H9 (cell line): Measurements from ENCODE around the gene DDX59. TPM values are rescaled to one million over a fixed set of nuclear protein-coding genes. Genes with fewer than 3 reads are reported as not detected.

Experiments used
- DNase-seq: peaks from one replicate; pipeline ENCODE4 v3.0.0-alpha.2; 2017
- H2AFZ ChIP-seq: one replicate; pipeline ENCODE4 v1.6.1; 2013; ENCODE audit warnings: mild to moderate bottlenecking, low read length, control low read depth, moderate library complexity
- H2AK5ac ChIP-seq: 2 replicates; pipeline ENCODE4 v1.6.1; 2013; ENCODE audit warnings: low read length, control low read depth, mixed read lengths; ENCODE audit not compliant: insufficient read length
- H2BK120ac ChIP-seq: one replicate; pipeline ENCODE4 v1.6.1; 2013; ENCODE audit warnings: low read depth, mild to moderate bottlenecking, low read length, control low read depth, inconsistent platforms; ENCODE audit not compliant: poor library complexity, severe bottlenecking
- H2BK12ac ChIP-seq: 2 replicates; pipeline ENCODE4 v1.6.1; 2013; ENCODE audit warnings: low read length, control low read depth, mixed read lengths, low read depth; ENCODE audit not compliant: insufficient read length
- H2BK15ac ChIP-seq: 2 replicates; pipeline ENCODE4 v1.6.1; 2013; ENCODE audit warnings: low read depth, low read length, control low read depth
- H2BK20ac ChIP-seq: one replicate; pipeline ENCODE4 v1.6.1; 2013; ENCODE audit warnings: low read depth, mild to moderate bottlenecking, low read length, control low read depth, inconsistent platforms; ENCODE audit not compliant: poor library complexity, severe bottlenecking
- H2BK5ac ChIP-seq: 2 replicates; pipeline ENCODE4 v1.6.1; 2013; ENCODE audit warnings: low read length, control low read depth, mixed read lengths; ENCODE audit not compliant: insufficient read length
- H3K14ac ChIP-seq: 2 replicates; pipeline ENCODE4 v1.6.1; 2013; ENCODE audit warnings: low read length, control low read depth; ENCODE audit not compliant: insufficient read depth
- H3K18ac ChIP-seq: 2 replicates; pipeline ENCODE4 v1.6.1; 2013; ENCODE audit warnings: low read depth, mild to moderate bottlenecking, mixed read lengths, low read length, control low read depth; ENCODE audit not compliant: insufficient read length
- H3K23ac ChIP-seq: 2 replicates; pipeline ENCODE4 v1.6.1; 2013; ENCODE audit warnings: low read length, control low read depth, mixed read lengths, low read depth; ENCODE audit not compliant: insufficient read length
- H3K23me2 ChIP-seq: 2 replicates; pipeline ENCODE4 v1.6.1; 2013; ENCODE audit warnings: low read depth, mild to moderate bottlenecking, mixed read lengths, low read length, control low read depth; ENCODE audit not compliant: insufficient read length, poor library complexity, severe bottlenecking
- H3K27ac ChIP-seq: 2 replicates; pipeline ENCODE4 v1.5.1; 2013; ENCODE audit warnings: low read length, control low read depth, mixed read lengths, low read depth; ENCODE audit not compliant: insufficient read length
- H3K27me3 ChIP-seq: 2 replicates; pipeline ENCODE4 v1.6.1; 2013; ENCODE audit warnings: low read length, control low read depth, inconsistent platforms; ENCODE audit not compliant: insufficient read depth
- H3K4ac ChIP-seq: 2 replicates; pipeline ENCODE4 v1.6.1; 2013; ENCODE audit warnings: low read depth, mild to moderate bottlenecking, control low read depth, inconsistent platforms, low read length, moderate library complexity
- H3K4me1 ChIP-seq: 2 replicates; pipeline ENCODE4 v1.6.1; 2013; ENCODE audit warnings: low read length, control low read depth, inconsistent platforms; ENCODE audit not compliant: insufficient read depth
- H3K4me2 ChIP-seq: 2 replicates; pipeline ENCODE4 v1.6.1; 2013; ENCODE audit warnings: low read length, control low read depth, mixed read lengths; ENCODE audit not compliant: insufficient read length, insufficient read depth
- H3K56ac ChIP-seq: 2 replicates; pipeline ENCODE4 v1.6.1; 2013; ENCODE audit warnings: low read depth, mild to moderate bottlenecking, mixed read lengths, low read length, control low read depth; ENCODE audit not compliant: insufficient read length
- H3K79me1 ChIP-seq: 2 replicates; pipeline ENCODE4 v1.6.1; 2013; ENCODE audit warnings: low read depth, mild to moderate bottlenecking, moderate library complexity, low read length, control low read depth, inconsistent platforms; ENCODE audit not compliant: insufficient read depth, poor library complexity, severe bottlenecking
- H3K79me2 ChIP-seq: 2 replicates; pipeline ENCODE4 v1.6.1; 2013; ENCODE audit warnings: low read length, control low read depth, inconsistent platforms; ENCODE audit not compliant: insufficient read depth
- H3K9ac ChIP-seq: 2 replicates; pipeline ENCODE4 v1.6.1; 2013; ENCODE audit warnings: low read length, control low read depth, mixed read lengths; ENCODE audit not compliant: insufficient read length; ENCODE audit errors: extremely low read depth
- H3K9me3 ChIP-seq: one replicate; pipeline ENCODE4 v1.6.1; 2013; ENCODE audit warnings: low read depth, low read length, inconsistent platforms; ENCODE audit not compliant: control insufficient read depth
- H3T11ph ChIP-seq: one replicate; pipeline ENCODE4 v1.6.1; 2013; ENCODE audit warnings: mild to moderate bottlenecking, low read length, control low read depth, inconsistent platforms
- H4K20me1 ChIP-seq: one replicate; pipeline ENCODE4 v1.6.1; 2013; ENCODE audit not compliant: control insufficient read depth, insufficient read length, insufficient read depth
- H4K5ac ChIP-seq: 2 replicates; pipeline ENCODE4 v1.6.1; 2013; ENCODE audit warnings: low read depth, mild to moderate bottlenecking, mixed read lengths, low read length, control low read depth; ENCODE audit not compliant: insufficient read length
- H4K8ac ChIP-seq: replicated peaks from 2 replicates; pipeline ENCODE4 v1.6.1; 2013; ENCODE audit warnings: low read length, control low read depth, mixed read lengths, low read depth; ENCODE audit not compliant: insufficient read length
- H4K91ac ChIP-seq: 2 replicates; pipeline ENCODE4 v1.6.1; 2013; ENCODE audit warnings: low read depth, mild to moderate bottlenecking, moderate library complexity, mixed read lengths, low read length, control low read depth; ENCODE audit not compliant: insufficient read length
- H3K27ac Mint-ChIP-seq, 3 experiments: 2 replicates in 2 of 3; 3 replicates in 1 of 3; pipeline ENCODE4 v1.8.0; 2020 to 2021; ENCODE audit warnings: mixed read lengths in 3 of 3, mild to moderate bottlenecking in 1 of 3, moderate library complexity in 1 of 3
- H3K27me3 Mint-ChIP-seq: 2 replicates; pipeline ENCODE4 v1.8.0; 2021; ENCODE audit warnings: low read depth, mild to moderate bottlenecking, moderate library complexity, mixed read lengths
- H3K36me3 Mint-ChIP-seq, 3 experiments: 2 replicates in 2 of 3; 3 replicates in 1 of 3; pipeline ENCODE4 v1.8.0; 2020 to 2021; ENCODE audit warnings: low read depth in 3 of 3, mixed read lengths in 3 of 3; ENCODE audit not compliant: insufficient read depth in 1 of 3
- H3K4me1 Mint-ChIP-seq, 2 experiments: 2 replicates each; pipeline ENCODE4 v1.8.0; 2020; ENCODE audit warnings: mixed read lengths in 2 of 2
- H3K4me3 Mint-ChIP-seq, 2 experiments: 2 replicates in 1 of 2; 3 replicates in 1 of 2; pipeline ENCODE4 v1.8.0; 2020 to 2021; ENCODE audit warnings: mild to moderate bottlenecking in 2 of 2, mixed read lengths in 2 of 2, moderate library complexity in 1 of 2
- H3K9me3 Mint-ChIP-seq, 2 experiments: 2 replicates in 1 of 2; 3 replicates in 1 of 2; pipeline ENCODE4 v1.8.0; 2020; ENCODE audit warnings: mild to moderate bottlenecking in 2 of 2, mixed read lengths in 2 of 2, moderate library complexity in 1 of 2
- CTCF ChIP-seq: fragments of 200-600 bp; sonication (generic); conservative IDR thresholded peaks from 3 replicates; pipeline ENCODE4 v1.8.0; 2021; ENCODE audit warnings: antibody characterized with exemption, mild to moderate bottlenecking
- WGBS: extraction: QIAGEN DNeasy Blood & Tissue Kit; methylation state at CpG from one replicate; pipeline ENCODE4 v1.1.7; 2013; ENCODE audit warnings: missing lambda C conversion rate, low lambda C conversion rate, mixed read lengths; ENCODE audit not compliant: insufficient read length; ENCODE audit errors: extremely low coverage; 5-methylcytosine and 5-hydroxymethylcytosine counted together
- total RNA-seq: library from RNA; stranded (reverse); gene quantifications from 2 replicates; pipeline ENCODE4 v1.2.1, GENCODE V29; 2021

The DDX59 gene
- total RNA-seq, 1 experiment from 2014 or later: 14.0 TPM

- H3K9ac ChIP-seq: no peak overlapping the region
- H3K4ac ChIP-seq: no peak overlapping the region
- Mint-ChIP-seq H3K27me3 (no peaks in the 10 kb centered on the region), H3K36me3 (peaks cover 12 to 50% (median 46%) of the 10 kb centered on the region in 3 experiments), H3K4me1 (peaks cover 28 to 38% of the 10 kb centered on the region in 2 experiments), H3K27ac (peak overlapping the region; percentile 45 to 95 (median 94); a peak in 6 of 7 replicates), H3K4me3 (0 out of 5 replicates have a peak overlapping the region, but pooled peaks of 1 of the 2 experiments have one; percentile 59), H3K9me3 (no peaks in the 10 kb centered on the region)
- H2AK5ac ChIP-seq: no peak overlapping the region
- H3K4me2 ChIP-seq: no peak overlapping the region
- H3K23ac ChIP-seq: no peak overlapping the region
- no peak overlapping the region for H2BK5ac ChIP-seq
- no peak for TF ChIP-seq CTCF
- no peak overlapping the region for H3K14ac ChIP-seq
- no peak overlapping the region for H3T11ph ChIP-seq
- no peak overlapping the region for H2BK15ac ChIP-seq
- H3K4me1 ChIP-seq: peaks cover 10% of the 10 kb centered on the region; the same call in 1 of the 2 replicates
- H3K79me2 ChIP-seq: no peaks in the 10 kb centered on the region
- no peak overlapping the region for H4K5ac ChIP-seq
- no peak for DNase-seq
- no peak overlapping the region for H2BK120ac ChIP-seq
- no peak overlapping the region for H3K27ac ChIP-seq
- no peak overlapping the region for H3K56ac ChIP-seq
- H2AFZ ChIP-seq: no peak overlapping the region
- H3K27me3 ChIP-seq: no peaks in the 10 kb centered on the region
- no peaks in the 10 kb centered on the region for H4K20me1 ChIP-seq
- H4K8ac ChIP-seq: no peak overlapping the region
- H2BK20ac ChIP-seq: no peak overlapping the region
- no peak overlapping the region for H3K18ac ChIP-seq
- H3K23me2 ChIP-seq: peaks cover 8% of the 10 kb centered on the region
- H3K79me1 ChIP-seq: peaks cover 4% of the 10 kb centered on the region
- no peak overlapping the region for H4K91ac ChIP-seq
- H3K9me3 ChIP-seq: no peaks in the 10 kb centered on the region
- no CpG with 5 or more reads among the region's 2 CpGs for WGBS
- no peak overlapping the region for H2BK12ac ChIP-seq
Measured at GRCh38 chr1:200665861-200666260, 3.8 kb downstream of the DDX59 start.
